ENCODE data around the gene CERS6.
A peak's percentile ranks its signal among the peaks of the same experiment; 100 is the strongest.

Gene CERS6

GRCh38 chr2:168673265-168674189 lies 217.5 kb downstream of the CERS6 start:
- DNase-seq (ENCODE audit: low spot score), result no peak

- DNase-seq (ENCODE audit: low spot score), result no peak
Observed at GRCh38 chr2:168678153-168678853, 222.2 kb downstream of the CERS6 start.

DNA sequence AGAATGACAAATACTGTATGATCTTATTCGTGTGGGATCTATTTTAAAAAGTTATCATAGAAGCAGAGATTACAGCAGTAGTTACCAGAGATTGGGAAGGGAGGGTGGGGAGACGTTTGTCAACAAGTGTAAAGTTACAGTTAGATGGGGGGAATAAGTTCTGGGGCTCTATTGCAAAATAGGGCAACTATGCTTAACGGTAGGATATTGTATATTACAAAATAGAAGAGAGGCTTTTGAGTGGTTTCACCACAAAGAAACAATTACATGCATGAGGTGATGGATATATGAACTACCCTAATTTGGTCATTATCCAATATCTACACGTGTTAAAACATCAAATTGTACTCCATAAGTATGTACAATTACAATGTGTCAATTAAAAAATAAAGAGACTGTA lies 223.0 kb downstream of the CERS6 start:
- DNase-seq (ENCODE audit: low spot score), result no peak

DNA sequence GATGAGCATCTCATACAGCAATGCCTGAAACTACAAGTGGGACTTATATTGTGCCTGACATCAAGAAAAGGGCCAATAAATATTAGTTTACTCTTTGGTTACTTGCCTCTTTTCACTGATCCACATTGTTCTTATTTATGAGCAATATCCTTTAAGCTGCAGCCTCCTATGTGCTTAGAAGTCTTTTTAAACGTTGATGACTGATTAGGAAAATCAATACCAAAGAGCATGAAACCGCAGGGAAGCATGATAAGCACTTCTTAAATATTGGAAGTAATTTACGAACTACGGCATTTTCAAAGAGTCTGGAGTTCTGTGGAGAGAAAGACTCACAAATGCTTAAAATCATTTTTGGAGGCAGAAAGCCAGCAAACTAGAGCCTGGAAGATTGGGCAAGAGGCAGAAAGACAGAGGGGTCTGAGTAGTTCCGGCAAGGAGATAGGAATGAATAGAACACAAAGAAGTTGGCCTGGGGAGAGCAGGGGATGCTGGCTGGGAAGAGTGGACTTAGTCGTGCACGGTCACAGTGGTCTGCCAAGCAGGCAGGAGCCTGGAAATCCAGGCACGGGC lies 223.8 kb downstream of the CERS6 start:
- DNase-seq (ENCODE audit: low spot score), result no peak

DNA sequence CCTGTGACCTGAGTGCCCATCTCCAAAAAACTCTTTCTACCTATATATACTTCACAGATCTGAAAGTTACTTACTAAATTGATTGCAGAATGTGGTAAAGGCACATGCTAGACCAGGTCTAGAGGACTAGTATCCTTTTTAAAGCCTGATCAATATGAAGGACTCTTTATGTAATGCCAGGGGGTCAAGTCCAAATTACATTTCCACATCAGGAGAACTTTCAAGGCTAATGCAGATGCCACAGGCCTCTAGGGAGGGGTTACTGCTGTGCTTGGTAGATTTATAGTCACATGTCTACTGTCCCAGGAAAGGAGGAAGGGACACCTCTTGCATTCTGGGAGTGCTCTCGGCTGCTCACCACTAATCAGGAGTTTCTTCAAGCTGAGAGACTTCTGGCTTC lies 227.9 kb downstream of the CERS6 start:
- DNase-seq (ENCODE audit: low spot score), result no peak

- no peak for DNase-seq (ENCODE audit: low spot score)
Observed at GRCh38 chr2:168684921-168685599, 229.0 kb downstream of the CERS6 start.

- no peak for DNase-seq (ENCODE audit: low spot score)
Observed at GRCh38 chr2:168685600-168686451, 229.8 kb downstream of the CERS6 start.

DNA sequence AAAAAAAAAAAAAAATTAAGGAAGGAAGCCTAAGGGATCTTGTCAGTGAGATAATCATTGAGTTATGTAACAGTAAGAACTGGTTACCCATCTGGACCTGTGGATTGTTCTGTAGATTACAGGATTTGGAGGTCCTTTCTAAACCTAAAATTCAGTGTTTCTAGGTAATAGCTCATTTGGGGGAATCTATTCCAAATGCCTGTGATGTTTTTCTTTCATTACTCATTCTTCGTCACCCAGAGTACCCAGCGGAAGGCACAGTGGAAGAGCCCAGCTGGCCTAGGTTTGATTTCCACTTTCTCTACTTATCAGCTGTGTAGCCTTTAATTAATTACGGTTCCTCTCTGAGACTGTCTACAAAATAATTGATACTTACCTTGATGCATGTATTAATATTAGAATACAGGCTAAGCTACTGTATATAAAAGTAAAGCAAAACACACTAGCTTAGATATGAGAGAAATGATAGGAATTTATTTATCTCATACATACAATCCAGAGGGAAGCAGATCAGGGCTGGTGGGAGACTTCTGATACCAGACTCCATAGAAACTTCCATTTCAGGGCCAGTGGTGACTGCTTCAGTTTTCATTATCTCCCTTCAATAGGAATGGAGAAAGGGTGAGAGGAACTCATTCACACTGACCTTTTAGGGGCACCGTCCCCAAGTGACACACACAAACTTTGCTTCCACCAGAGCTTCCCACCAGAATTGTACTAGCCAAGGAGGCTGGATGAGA lies 230.6 kb downstream of the CERS6 start:
- no peak for DNase-seq (ENCODE audit: low spot score)

- peak; percentile 48 for DNase-seq (ENCODE audit: low spot score)
Observed at GRCh38 chr2:168687314-168687713, 231.2 kb downstream of the CERS6 start.

DNA sequence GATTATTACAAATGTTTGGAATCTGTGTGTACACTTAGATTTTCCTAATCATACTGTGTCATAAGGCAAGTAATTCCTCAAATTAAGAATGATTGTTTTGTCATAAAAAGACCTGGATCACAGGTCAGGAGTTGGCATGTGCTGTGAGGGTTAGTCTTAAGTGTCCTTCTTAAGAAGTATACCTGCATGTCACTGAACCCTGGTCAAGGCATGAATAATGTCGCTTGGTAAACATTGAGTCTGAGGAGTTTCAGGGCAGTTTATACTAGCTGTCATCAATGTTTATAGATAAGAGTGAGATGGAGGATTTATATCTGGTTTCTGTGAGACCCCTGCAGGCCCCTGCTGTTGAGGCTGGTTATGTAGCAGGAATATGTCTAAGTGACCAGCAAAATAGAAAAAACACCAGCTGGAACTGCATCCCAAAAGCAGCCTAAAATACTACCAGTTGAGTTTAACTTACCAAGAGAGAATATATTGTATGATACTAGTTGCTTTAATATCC lies 234.4 kb downstream of the CERS6 start:
- no peak for DNase-seq (ENCODE audit: low spot score)

DNA sequence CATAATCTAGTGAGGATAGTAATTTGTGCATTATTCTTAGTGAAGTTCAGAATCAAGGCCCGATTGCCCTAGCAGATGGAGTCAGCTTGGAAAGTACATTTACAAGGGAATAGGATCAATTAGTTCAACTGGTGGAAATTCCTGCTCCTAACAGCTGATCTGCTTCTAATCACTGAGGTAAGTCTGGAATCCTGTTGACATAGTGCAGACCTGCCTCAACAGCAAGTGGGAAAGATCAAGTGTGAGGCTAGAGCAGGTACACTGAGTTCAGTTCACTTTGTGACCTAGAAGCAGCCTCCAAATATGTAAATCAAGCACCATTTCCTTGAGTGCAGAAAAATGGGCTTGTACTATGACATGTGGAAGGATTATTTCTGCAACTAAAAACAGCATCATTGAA lies 235.1 kb downstream of the CERS6 start:
- DNase-seq (ENCODE audit: low spot score), result no peak

DNA sequence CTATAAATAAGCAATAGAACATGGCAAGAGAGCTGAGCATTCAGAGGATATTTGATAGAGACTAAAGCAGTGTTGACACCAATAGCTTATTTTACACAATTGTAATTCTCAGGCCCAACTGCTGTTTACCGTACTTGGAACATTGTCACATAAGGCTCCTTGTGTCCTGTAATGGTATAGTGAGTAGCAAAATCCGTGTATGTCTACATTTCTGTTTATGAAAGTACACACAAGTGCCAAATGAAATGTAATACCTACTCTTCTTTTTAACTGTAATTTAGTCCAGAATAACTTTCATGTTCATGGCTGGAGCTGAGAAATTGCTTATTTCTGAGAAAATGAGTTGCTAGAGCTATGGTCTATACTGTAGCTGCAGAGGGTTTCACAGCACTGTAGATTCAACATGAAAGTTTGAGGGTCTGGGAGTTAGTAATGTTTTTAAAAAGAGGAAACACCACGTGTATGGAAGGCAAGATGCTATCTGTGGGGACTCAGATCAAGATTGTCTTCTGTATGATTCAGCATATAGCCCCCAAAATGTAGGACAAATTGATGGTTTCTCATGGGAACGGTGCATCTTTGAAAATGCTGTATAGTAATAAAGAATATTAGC lies 236.2 kb downstream of the CERS6 start:
- no peak for DNase-seq (ENCODE audit: low spot score)

GRCh38 chr2:168694173-168694572 lies 238.1 kb downstream of the CERS6 start:
- DNase-seq (ENCODE audit: low spot score), result no peak

DNA sequence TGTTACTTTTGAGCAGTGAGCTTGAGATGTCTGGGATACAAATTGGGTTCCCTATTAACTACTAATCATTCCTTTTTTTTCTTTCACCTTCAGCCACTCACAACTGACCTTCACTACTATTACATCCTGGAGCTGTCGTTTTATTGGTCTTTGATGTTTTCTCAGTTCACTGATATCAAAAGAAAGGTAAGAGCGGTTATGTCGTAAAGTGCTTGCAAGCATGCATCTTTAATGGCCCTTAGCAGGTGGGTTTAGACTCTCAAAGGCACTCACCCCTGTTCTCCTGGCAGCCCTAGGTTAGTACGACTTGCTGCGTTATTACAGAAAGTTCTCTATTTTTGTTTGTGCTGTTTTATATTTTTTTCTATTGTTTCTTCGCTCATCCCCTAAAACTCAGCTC lies 238.8 kb downstream of the CERS6 start:
- DNase-seq (ENCODE audit: low spot score), result no peak

GRCh38 chr2:168697668-168698121 lies 241.6 kb downstream of the CERS6 start:
- DNase-seq (ENCODE audit: low spot score), result no peak

- DNase-seq (ENCODE audit: low spot score), result peak; percentile 30
Observed at GRCh38 chr2:168698969-168699368, 242.9 kb downstream of the CERS6 start.

DNA sequence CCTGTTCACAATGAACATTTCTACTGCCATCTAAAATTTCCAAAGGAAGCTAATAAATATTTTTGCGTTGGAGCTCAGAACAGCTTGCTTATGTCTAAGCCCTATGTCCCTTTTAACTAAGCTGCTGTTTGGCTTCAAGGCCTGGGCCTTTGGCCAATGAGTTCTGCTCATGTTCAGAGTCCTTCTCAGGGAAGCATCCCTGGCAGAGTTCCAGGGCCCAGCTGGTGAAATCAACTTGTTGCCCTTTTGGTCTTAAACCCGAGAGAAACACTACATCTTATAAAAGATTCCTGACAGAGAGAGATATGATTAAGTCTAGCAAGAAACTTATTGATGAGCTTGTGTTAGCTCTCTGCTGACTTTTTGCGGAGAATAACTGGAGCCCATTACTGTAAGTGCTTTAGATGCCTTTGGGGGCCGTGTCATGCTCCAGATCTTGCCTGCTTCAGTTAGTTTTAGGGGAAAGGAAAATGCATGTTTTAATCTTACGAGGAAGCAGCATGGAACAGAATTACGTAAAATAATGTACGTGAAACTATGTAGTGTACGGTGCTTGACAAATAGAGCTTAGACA lies 243.9 kb downstream of the CERS6 start:
- DNase-seq (ENCODE audit: low spot score), result peak; percentile 58

GRCh38 chr2:168700615-168701245 lies 244.7 kb downstream of the CERS6 start:
- DNase-seq (ENCODE audit: low spot score), result no peak

GRCh38 chr2:168702579-168702978 lies 246.5 kb downstream of the CERS6 start:
- no peak for DNase-seq (ENCODE audit: low spot score)

Data from D341Med (cell line).